HUES48 (cell line): ENCODE data around the gene LINGO4.

Experiments used
- H3K27ac ChIP-seq: one replicate; pipeline ENCODE4 v1.7.0; 2013; ENCODE audit warnings: low read depth, low read length, inconsistent platforms
- H3K27me3 ChIP-seq: 2 replicates; pipeline ENCODE4 v1.6.1; 2013; ENCODE audit warnings: mild to moderate bottlenecking, low read length; ENCODE audit not compliant: control insufficient read depth, insufficient read depth
- H3K36me3 ChIP-seq: 2 replicates; pipeline ENCODE4 v1.6.1; 2013; ENCODE audit warnings: low read length; ENCODE audit not compliant: control insufficient read depth, insufficient read depth
- H3K4me1 ChIP-seq: 2 replicates; pipeline ENCODE4 v1.6.1; 2013; ENCODE audit warnings: mild to moderate bottlenecking, low read length; ENCODE audit not compliant: control insufficient read depth, insufficient read depth
- H3K4me3 ChIP-seq: 2 replicates; pipeline ENCODE4 v1.5.1; 2013; ENCODE audit warnings: mild to moderate bottlenecking, low read depth, low read length
- H3K9ac ChIP-seq: 2 replicates; pipeline ENCODE4 v1.6.1; 2013; ENCODE audit warnings: mild to moderate bottlenecking, low read depth, low read length, moderate library complexity
- H3K9me3 ChIP-seq: 2 replicates; pipeline ENCODE4 v1.6.1; 2013; ENCODE audit warnings: low read length; ENCODE audit not compliant: control insufficient read depth, insufficient read depth

LINGO4 gene

GRCh38 chr1:151762941-151763921 lies 42.0 kb downstream of the LINGO4 start, which contains the start of gene MRPL9:
Gene MRPL9, minus strand, starts transcription at chr1:151763496. Its CDS starts 17 bp downstream, at chr1:151763479.
- no peaks in the 10 kb centered on the region for H3K27me3 ChIP-seq
- peaks cover 37% of the 10 kb centered on the region for H3K36me3 ChIP-seq
- peak within 1 kb of the TSS; percentile 95 for H3K4me3 ChIP-seq
- H3K9ac ChIP-seq: peak within 1 kb of the TSS; percentile 91
- 0 out of 2 replicates have a peak, but pooled peaks cover 4% of the 10 kb centered on the region for H3K4me1 ChIP-seq
- peak within 1 kb of the TSS; percentile 92 for H3K27ac ChIP-seq
- no peaks in the 10 kb centered on the region for H3K9me3 ChIP-seq

GRCh38 chr1:151760597-151761385 lies 44.4 kb downstream of the LINGO4 start:
- H3K9ac ChIP-seq: no peak overlapping the region
- peaks cover 40% of the 10 kb centered on the region for H3K36me3 ChIP-seq
- no peaks in the 10 kb centered on the region for H3K27me3 ChIP-seq
- 0 out of 2 replicates have a peak, but pooled peaks cover 4% of the 10 kb centered on the region for H3K4me1 ChIP-seq
- H3K27ac ChIP-seq: no peak overlapping the region
- no peaks in the 10 kb centered on the region for H3K9me3 ChIP-seq
- no peak overlapping the region for H3K4me3 ChIP-seq

GRCh38 chr1:151759241-151759640 lies 46.0 kb downstream of the LINGO4 start:
- Histone ChIP-seq H3K27me3 (no peaks in the 10 kb centered on the region), H3K4me3 (no peak overlapping the region), H3K9me3 (no peaks in the 10 kb centered on the region), H3K9ac (no peak overlapping the region), H3K36me3 (peaks cover 40% of the 10 kb centered on the region), H3K4me1 (0 out of 2 replicates have a peak, but pooled peaks cover 4% of the 10 kb centered on the region), H3K27ac (no peak overlapping the region)

GRCh38 chr1:151756291-151756690 lies 48.9 kb downstream of the LINGO4 start:
- Histone ChIP-seq H3K9ac (no peak overlapping the region), H3K4me3 (no peak overlapping the region), H3K4me1 (no peaks in the 10 kb centered on the region), H3K9me3 (no peaks in the 10 kb centered on the region), H3K36me3 (peaks cover 30% of the 10 kb centered on the region), H3K27me3 (no peaks in the 10 kb centered on the region), H3K27ac (no peak overlapping the region)
